ENCODE measurements around the gene GPLD1.

GPLD1 gene

DNA sequence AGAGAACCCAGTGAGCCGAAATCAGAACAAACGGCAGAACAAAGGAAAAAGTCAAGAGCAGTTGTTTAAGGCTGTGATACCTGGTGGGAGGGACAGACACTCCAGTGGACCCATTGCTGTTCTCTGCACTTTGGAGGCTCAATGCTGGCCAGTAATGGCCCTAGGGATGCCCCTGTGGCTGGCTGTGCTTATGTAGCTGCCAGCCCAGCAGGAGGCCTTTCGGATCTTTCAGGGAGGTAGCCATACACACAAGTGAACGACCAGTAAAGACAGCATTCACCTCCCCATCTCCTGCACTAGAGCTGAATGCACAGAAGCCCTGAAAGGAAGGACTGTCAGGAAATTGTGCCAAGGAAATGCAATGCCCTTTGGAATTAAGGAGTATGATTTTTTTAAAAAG is 34.3 kb downstream of the GPLD1 start:
- DNase-seq (ENCODE audit: low read depth in 2 of 2, low spot score in 1 of 2): no peak

DNA sequence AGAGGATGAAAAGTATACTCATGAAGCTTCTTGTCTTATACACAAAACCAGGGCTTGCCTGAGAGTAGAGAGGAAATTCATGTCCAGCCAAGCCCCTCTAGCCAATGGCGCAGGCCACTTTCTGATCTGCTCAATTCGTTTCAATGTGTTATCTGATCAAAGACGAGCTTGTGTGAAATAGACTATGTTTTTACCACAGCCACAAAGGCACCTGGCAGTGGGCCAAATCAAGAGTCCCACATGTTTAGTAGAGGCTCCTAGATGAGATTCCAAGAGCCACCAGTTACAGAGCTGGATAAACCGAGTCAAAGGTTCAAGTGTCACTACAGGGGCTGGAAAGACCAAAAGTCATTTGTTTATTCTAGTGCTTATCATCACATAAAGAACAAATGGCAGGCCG is 34.9 kb downstream of the GPLD1 start:
- no peak for DNase-seq (ENCODE audit: low read depth in 2 of 2, low spot score in 1 of 2)

DNA sequence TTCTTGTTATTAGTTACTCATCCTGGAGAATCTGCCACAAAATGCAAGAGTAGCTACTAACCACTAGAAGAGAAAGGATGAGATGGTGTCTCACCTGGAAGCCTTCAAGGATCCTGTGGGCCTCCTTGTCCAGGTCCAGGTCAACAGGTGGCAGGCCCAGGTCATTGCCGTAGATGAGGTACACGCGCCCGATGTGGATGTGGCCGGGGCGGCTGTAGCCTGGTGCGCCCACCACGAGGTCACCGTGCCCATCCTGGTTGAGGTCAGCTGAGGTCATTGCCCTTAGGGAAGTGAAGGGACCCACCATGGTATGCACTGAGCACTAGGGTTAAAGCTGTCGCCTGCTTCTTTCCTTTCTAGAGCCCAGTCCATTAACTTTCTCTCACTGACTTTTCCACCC is 35.5 kb downstream of the GPLD1 start:
- DNase-seq (ENCODE audit: low read depth in 2 of 2, low spot score in 1 of 2): no peak

DNA sequence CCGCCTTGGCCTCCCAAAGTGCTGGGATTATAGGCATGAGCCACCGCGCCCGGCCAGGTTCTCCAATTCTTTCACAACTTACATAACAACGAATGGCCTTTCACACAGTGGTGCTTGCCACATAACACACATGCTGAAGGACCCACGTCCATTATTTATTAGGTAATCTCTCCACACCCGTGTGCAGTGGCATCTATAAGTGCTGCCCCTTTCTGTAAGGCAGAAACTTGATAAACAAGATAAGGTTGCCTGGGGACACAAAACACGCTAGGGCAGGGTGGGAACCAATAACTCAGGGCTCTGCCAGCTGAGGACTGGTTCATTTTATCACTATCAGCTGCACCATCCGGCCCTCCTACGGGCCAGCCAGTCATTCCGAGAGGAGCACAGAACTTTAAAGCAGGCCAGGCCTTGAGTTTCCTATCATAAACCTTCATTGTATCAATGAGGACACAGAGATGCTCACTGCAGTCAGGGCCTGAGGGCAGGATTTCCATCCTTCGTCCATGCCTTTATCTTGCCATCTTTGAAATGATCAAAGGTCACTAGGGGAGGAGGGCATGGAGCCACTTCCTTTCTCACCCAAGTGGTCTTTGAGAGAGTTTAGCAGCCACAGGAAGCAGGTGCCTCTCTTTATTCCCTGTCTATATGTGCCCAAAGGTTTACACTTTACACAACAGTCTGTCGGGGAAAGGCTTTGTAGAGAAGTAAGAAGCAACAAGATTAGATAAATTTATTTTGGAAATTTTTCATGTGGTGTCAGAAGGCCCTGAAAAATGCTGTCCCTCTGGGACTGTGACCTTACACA is 37.6 kb downstream of the GPLD1 start:
- DNase-seq (ENCODE audit: low read depth in 2 of 2, low spot score in 1 of 2): no peak

DNA sequence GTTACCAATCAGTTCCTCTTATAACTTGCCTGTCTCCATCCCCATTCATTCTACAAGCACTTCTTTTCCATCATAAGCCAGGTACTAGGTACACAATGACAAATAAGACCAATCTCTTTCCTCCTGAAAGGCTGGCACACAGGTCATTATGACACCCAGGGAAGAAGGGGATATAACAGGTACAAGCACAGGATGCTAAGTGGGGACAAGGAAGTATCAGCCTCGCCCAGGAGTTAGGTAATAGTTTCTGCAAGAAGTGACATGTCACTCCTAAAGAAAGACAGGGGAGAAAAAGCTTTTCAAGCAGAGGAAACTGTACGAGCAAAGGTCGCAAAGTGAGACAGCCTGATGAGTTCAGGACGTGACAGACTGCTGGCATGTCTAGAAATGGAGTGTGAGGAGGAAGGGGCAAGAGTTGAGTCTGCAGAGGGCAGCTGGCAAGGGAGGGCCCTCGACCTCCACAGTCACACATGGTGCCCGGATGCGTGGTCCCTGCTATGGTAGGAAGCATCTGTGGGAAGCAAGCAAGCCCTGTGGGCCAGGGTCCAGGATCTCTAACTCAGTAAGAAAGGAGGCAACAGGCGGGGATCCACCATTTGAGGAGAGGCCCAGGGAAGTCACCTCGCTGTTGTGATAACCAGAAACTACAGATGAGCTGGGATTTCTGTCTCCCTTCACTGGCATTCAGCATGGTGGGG is 40.4 kb downstream of the GPLD1 start:
- DNase-seq (ENCODE audit: low read depth in 2 of 2, low spot score in 1 of 2): no peak

DNA sequence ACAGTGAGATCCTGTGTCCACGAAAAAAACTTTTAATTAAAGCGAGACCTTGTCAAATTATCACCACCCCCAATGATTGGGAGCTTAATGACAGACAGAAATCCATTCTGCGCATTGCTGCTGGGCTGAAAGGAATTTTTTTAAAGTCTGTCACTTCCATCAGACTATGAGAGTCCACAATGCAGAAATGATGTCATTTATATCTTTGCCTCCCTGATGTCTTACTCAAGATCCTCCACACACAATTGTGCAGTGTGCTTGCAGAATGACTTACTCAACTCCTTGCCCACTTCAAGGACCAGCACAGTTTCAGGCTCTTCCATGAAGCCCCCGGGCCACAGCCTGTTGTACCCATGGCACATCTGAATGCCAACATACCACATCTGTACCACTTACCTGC is 41.0 kb downstream of the GPLD1 start:
- DNase-seq (ENCODE audit: low read depth in 2 of 2, low spot score in 1 of 2): no peak

DNA sequence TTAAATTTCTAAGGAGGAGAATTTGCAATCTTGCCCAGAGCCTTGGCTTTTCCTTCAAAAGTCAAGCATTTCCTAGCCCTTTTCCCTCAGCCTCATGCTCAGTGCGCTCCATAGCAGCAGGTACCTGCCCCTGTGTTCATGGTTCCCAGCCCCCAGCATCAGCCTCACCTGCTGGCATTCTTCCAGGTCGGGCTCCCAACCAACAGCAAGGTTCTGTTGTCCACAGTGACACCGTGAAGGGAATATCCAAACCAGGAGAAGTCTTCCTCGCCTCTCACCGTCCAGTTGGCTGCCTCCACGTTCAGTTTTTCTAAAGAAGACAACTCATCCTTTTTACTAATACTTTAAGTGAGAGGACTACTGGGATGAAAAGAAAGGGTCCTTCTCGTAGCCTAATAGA is 42.7 kb downstream of the GPLD1 start:
- DNase-seq (ENCODE audit: low read depth in 2 of 2, low spot score in 1 of 2): no peak

DNA sequence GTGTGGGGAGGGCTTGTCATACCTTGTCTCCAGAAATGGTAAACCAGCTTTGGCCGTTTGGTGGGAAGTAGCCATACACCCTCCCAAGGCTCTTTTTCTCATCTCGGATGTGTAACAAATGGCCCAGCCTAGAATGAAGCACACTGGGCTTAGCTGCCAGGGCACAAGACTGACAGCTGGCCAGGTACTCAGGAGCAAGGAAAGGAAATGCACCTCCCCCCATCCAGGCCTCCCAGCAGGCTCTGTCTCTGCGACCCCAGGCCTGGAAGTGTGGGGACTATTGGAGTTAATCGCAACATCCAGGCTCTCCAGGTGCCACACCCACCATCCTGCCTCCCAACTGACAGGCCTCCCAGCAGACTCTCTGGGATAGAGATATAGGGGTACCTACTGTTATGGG is 43.7 kb downstream of the GPLD1 start:
- no peak for DNase-seq (ENCODE audit: low read depth in 2 of 2, low spot score in 1 of 2)

DNA sequence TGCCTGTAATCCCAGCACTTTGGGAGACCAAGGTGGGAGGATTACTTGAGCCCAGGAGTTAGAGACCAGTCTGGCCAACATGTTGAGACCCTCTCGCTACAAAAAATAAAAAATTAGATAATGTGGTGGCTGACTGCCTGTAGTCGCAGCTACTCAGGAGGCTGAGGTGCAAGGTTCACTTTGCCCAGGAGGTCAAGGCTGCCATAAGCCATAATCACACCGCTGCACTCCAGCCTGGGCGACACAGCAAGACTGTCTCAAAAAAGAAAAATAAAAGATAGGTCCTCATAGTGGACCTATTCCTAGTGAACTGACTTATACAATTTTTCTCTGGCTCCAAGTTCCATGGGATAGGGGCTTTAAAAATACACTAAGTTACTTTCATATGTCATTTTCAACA is 44.8 kb downstream of the GPLD1 start:
- DNase-seq (ENCODE audit: low read depth in 2 of 2, low spot score in 1 of 2): no peak

DNA sequence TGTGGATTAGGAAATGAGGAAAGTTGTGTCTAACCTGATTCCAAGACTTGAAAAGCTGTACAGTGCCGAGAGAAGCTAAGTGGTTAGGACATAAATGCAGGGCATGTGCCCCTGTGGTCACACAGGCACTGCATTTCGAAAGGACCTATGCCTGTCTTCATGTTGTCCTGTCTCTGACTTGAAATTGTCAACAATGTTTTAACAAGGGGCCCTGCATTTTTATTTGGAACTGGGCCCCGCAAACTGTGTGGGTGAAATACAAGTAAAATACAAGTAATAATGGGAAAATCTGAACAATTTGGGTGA is 47.8 kb downstream of the GPLD1 start:
- no peak for DNase-seq (ENCODE audit: low read depth in 2 of 2, low spot score in 1 of 2)

DNA sequence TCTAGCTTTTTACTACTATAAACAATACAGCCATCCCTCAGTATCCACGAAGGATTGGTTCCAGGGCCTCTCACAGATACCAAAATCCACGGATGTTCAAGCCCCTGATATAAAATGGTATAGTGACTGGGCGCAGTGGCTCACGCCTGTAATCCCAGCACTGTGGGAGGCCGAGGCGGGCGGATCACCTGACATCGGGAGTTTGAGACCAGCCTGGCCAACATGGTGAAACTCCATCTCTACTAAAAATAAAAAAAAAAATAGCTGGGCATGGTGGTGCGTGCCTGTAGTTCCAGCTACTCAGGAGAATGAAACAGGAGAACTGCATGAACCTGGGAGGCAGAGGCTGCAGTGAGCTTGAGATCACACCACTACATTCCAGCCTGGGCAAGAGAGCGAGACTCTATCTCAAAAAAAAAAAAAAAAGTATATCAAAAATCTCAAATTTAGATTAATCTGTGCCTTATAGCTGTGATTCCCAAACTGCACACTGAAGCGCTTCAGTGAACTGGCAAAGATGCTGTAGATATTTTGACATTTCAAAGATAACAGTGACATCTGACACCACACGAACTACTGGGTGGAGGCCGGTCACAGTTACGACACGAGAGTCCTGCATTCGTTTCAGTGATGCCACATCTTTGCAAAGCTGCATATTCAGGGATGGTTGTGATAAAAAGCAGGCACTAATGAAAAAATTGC is 48.3 kb downstream of the GPLD1 start:
- DNase-seq (ENCODE audit: low read depth in 2 of 2, low spot score in 1 of 2): no peak

DNA sequence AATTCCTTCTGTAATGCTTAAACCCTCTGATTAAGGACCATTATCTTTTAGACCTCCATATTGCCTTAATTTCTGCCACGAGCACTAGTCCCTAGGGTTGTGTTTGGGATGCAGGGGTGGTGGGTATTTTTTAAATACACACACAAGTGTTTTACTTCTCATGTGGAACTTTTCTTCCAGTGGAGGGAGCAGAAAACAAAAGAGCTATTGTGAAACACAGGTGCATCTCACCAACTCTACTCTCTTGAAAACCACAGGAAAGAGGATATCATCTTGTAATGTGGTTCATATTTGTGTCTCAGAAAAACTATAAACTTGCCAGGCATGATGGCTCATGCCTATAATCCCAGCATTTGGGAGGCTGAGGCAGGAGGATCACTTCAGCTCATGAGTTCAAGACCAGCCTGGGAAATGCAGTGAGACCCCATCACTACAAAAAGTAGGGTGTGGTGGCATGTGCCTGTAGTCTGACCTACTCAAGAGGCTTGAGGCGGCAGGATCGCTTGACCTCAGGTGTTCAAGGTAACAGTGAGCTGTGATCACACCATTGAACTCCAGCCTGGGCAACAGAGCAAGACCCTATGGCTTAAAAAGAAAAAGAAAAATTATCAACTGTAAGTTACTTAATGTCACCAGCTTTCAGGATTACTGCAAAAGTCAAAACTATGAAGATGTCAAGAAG is 49.4 kb downstream of the GPLD1 start:
- DNase-seq (ENCODE audit: low read depth in 2 of 2, low spot score in 1 of 2): no peak

DNA sequence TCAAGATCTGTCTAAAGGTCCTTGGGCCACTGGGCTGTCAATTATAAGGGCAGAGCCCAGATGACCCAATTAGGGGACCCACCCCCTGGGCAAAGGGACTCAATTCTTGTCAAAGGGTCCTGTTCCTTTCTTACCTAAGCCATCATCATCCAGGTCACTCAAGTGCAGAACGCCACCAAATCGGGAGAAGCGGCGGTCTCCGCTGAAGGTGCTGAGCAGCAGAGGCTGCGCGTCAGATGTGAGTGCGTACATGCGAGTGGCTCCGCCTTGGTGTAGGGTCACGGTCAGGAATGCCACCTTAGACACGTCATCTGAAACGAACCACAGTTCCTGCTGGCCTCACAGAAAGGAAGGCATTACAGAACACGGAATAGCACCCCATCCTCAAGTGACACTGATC is 52.4 kb downstream of the GPLD1 start:
- no peak for DNase-seq (ENCODE audit: low read depth in 2 of 2, low spot score in 1 of 2)

DNA sequence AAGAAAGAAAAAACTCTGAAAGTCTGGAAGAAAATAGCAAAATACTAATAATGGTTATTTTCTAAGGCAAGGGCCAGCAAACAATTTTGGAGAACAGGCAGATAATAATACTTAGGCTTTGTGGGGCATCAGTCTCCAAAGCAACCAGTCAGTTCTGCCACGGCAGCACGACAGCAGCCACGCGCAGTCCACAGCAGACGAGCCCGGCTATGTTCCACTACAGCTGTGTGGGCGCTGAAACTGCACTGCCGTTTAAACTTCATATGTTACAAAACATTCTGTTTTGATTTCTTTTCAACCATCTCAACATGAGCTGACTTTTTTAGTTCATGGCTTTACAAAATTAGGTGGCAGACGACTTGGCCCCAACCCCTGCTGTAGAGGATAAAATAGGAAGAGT is 56.8 kb downstream of the GPLD1 start:
- DNase-seq (ENCODE audit: low read depth in 2 of 2, low spot score in 1 of 2): no peak

DNA sequence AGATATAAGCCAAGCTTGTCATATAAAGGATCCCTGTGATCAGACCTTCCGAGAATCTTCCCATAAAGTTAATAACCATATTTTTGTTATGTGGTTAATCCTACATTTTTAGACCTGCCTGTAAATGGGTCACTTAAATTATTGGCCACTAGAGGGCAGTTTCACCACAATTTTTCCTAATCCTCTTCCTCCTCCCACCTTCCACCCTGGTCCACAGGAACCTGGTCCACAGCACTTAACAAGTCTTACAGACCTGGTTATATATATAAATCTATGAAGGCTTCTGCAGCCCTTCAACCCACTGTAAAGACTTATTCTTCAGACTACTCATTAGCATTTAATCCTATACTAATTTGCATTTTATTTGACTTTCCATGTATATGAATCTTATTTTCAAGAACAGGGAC is 58.3 kb downstream of the GPLD1 start:
- DNase-seq (ENCODE audit: low read depth in 2 of 2, low spot score in 1 of 2): no peak

DNA sequence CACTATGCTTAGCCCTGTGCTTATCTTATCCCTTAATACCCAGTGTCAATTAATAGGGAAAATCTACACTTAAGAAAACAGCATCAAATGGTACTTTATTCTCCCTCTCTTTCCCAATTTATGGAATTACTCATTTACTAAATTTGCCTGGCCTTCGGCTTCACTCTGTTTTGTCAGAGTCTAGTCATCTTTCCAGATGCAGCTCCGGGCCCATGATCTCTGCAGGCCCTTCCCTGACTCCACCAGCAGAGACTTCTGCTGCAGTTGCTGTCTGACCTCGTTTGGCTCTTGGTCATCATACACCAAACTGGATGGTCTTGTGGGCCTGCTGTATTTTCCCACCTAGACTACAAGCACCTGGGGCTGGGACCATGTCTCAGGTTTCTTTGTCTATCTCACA is 59.3 kb downstream of the GPLD1 start:
- no peak for DNase-seq (ENCODE audit: low read depth in 2 of 2, low spot score in 1 of 2)

DNA sequence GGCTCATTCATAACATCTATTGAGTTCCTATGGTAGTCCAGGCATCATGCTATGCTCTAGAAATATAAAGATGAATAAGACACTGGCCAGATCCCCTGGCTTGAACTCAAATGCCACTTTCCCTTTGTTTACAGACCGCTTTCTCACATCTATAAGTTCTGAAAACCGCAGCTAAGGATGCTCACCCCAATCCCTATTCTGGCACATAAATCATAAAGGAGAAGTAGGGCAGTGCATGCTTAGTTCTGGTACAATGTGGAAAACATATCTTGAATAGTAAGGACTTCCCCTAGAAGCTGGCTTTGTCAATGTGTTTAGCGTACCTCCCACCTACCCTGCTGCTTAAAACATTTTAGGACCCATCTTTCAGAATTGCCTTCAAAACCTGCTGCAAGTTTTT is 60.2 kb downstream of the GPLD1 start:
- DNase-seq (ENCODE audit: low read depth in 2 of 2, low spot score in 1 of 2): no peak

DNA sequence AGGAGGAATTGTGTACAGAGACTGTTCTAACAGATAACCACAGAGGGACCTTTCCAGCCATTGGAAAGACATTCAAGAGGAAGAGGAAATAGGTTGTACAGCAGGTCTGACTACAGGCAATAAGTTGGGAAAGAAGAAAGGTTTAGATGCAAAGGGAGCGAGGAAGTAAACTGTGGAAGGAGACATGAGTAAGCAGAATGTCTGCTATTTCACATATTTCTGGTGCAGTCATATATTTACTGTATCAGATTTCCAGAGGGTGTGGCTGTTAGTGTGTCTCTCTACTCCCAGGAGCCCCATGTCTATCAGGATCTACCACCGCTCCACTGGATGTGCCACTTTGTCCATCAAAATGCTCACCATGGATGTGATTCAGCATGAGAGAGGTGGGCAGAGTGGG is 60.8 kb downstream of the GPLD1 start:
- DNase-seq (ENCODE audit: low read depth in 2 of 2, low spot score in 1 of 2): no peak

DNA sequence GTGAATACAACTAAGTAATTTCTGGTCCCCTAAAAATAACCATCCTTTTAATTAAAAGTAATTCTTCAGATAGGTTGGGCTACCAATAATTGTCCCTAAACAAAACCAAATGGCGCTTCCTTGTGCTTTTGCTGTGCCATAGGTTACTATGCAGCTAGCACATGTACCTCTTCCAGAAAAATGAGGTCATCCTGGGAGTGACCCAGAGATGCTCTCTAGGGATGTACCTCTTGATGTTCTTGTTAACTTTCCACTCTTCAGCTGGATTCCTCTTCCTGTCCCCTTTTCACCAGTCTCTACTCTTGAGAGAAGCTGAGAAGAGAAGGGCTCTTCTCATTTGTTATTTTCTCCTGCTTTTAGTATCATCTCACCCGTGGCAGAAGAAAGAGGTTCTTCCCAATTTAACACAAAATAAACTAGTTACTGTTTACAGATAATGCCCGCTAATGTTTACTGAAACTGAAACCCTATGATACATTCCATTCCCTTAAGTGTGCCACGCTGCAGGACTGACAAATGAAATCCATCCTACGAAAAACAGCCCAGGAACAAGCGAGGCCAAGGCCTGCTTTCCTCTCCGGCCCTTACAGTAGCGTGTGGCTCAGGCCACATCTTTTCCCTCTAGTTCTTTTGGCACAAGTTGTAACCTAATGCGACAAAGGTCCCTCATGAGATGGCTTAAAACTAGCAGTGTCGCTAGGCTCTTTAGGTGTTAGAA is 62.5 kb downstream of the GPLD1 start:
- no peak for DNase-seq (ENCODE audit: low read depth in 2 of 2, low spot score in 1 of 2)

DNA sequence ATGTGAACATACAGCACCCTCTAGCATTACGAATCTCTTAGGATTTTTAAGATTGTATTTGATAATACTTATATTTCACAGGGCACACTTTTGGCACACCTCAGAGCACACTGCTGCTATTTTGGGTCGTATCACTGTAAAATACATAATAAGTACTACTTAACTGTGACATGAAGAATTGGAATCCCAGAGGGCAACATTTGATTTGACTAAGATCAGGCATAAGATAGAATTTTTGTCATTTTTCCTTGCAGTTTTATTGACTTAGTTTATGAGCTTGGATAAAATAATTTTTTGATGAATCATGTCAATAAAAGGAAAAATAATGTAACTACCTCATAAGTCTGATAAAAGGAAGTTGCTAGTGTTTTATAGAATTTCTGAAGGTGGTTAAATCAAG is 64.3 kb downstream of the GPLD1 start:
- DNase-seq (ENCODE audit: low read depth in 2 of 2, low spot score in 1 of 2): no peak

DNA sequence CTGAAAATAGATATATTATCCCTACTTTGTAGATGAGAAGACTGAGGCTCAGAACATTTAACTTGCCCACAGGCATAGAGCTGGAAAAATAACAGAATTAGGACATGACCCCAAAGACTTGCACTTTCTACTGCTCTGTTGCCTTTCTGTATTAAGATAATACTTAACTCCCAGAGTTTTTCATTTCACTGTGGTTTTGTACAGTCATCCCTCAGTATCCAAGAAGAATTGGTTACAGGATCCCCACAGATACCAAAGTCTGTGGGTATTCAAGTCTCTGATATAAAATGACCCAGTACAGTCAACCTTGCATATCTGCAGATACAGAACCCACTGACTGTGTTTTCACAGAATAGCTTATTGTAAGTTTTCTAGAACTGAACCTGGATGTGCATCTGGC is 69.9 kb downstream of the GPLD1 start:
- DNase-seq (ENCODE audit: low read depth in 2 of 2, low spot score in 1 of 2): no peak

Data from stimulated activated CD8-positive, alpha-beta memory T cell treated with anti-CD3 and anti-CD28 coated beads, Interleukin-4, amount 100 ng/mL, for 4 hours (primary cell).